Measurements from ENCODE around the gene IQCK. TPM values are rescaled to one million over a fixed set of nuclear protein-coding genes. Genes with fewer than 3 reads are reported as not detected.
"Not testable (repeated sequence)": the region's sequence is repeated elsewhere in the genome, so short reads cannot be mapped to it uniquely, and the experiment has no call there.

IQCK gene
- total and polyA plus RNA-seq, 5 experiments from 2014 or later: 1.7 to 3.1 (median 2.3) TPM

DNA sequence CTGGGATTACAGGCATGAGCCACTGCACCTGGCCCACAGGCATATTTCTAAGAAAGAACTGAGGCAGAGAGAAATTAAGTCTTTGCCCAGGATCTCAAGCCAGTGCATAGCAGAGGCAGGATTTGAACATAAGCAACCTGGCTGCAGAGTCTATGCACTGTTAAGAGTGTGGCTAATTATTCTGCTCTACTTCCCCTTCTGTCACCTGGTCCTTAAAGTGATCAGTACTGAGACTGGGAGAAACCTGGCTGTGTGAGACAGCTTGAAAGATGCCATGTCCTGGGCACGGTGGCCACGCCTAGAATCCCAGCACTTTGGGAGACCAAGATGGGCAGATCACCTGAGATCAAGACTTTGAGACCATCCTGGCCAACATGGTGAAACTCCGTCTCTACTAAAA is 58.1 kb downstream of the IQCK start:
- DNase-seq (no peak), ATAC-seq (no peak)
- peaks cover 0 to 5% (median under 1%) of the 10 kb centered on the region in 4 donors for H3K4me1 Mint-ChIP-seq

DNA sequence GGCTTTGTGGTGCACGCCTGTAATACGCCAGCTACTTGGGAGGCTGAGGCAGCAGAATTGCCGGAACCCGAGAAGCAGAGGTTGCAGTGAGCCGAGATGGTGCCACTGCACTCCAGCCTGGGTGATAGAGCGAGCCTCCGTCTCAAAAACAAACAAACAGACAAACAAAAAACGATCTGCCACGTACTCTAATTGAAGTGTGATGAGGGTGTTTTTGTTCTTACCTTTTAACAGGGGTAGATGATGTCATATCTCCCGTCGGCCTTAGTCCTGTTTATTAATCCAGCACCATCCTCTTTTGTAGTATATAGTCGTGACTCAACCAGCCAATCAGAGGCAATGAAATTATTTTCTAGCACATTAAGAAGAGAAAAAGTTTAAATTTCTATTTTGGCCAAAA is 58.5 kb downstream of the IQCK start:
- DNase-seq (no peak), ATAC-seq (no peak)
- no peaks in the 10 kb centered on the region for H3K27me3 Mint-ChIP-seq
- no peak overlapping the region for H3K4me3 Mint-ChIP-seq
- H3K4me1 Mint-ChIP-seq: peaks cover 0 to 5% (median under 1%) of the 10 kb centered on the region in 4 donors
- POLR2A ChIA-PET: no interaction called here
- H3K27ac Mint-ChIP-seq: no peak overlapping the region
- no peaks in the 10 kb centered on the region for H3K9me3 Mint-ChIP-seq
- H3K36me3 Mint-ChIP-seq: peaks cover 0 to 2% (median 0%) of the 10 kb centered on the region in 3 donors

More for the DNA sequence above, 58.1 kb downstream of the IQCK start:
- H3K27me3 Mint-ChIP-seq: no peaks in the 10 kb centered on the region
- H3K36me3 Mint-ChIP-seq: peaks cover 0 to 2% (median 0%) of the 10 kb centered on the region in 3 donors
- H3K27ac Mint-ChIP-seq: no peak overlapping the region
- no peaks in the 10 kb centered on the region for H3K9me3 Mint-ChIP-seq
- no peak overlapping the region for H3K4me3 Mint-ChIP-seq
- POLR2A ChIA-PET: no interaction called here

DNA sequence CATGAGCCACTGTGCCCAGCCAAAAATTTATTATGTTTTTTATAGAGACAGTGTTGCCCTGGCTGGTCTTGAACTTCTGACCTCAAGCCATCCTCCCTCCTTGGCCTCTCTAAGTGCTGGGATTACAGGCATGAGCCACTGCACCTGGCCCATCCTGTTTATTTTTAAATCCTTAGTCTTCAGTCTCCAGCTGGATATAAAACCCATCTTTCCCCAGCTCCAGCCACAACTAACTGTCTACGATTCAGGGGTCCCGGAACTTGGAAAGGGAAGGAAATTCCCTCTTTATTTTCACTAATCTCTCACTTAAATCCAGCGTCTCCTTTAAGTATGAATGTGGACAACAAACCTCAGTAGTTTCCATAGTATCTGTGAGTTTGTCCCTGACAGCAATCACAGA is 62.2 kb downstream of the IQCK start:
- Mint-ChIP-seq H3K4me3 (no peak overlapping the region), H3K36me3 (no peaks in the 10 kb centered on the region), H3K27me3 (peaks cover 0 to 2% (median 0%) of the 10 kb centered on the region in 5 donors), H3K27ac (no peak overlapping the region), H3K9me3 (no peaks in the 10 kb centered on the region), H3K4me1 (peaks cover 0 to 5% (median under 1%) of the 10 kb centered on the region in 4 donors)
- POLR2A ChIA-PET: no interaction called here
- ATAC-seq (no peak), DNase-seq (no peak)

DNA sequence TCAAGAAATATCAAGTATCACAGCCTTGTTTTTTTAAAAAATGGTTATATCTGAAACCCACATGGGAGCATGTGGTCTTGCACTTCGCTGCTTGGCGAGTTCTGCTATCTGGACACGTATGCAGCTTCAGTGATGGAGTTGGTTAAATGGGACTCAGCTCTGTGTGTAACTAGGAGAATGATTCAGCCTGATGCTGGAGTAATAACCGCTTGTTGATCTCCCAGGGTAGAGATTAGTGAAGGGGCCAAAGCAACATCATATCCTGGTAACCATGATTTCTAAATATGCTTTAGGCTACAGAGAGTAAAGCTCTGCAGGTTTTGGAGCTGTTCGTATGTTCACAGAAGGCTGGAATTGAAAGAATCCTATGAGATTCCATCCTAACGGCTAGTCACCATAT is 63.2 kb downstream of the IQCK start:
- no peaks in the 10 kb centered on the region for H3K9me3 Mint-ChIP-seq
- ATAC-seq (no peak), DNase-seq (no peak)
- POLR2A ChIA-PET: no interaction called here
- H3K4me3 Mint-ChIP-seq: no peak overlapping the region
- H3K4me1 Mint-ChIP-seq: peaks cover 0 to 5% (median under 1%) of the 10 kb centered on the region in 4 donors
- no peak overlapping the region for H3K27ac Mint-ChIP-seq
- H3K27me3 Mint-ChIP-seq: peaks cover 0 to 2% (median 0%) of the 10 kb centered on the region in 5 donors
- no peaks in the 10 kb centered on the region for H3K36me3 Mint-ChIP-seq

DNA sequence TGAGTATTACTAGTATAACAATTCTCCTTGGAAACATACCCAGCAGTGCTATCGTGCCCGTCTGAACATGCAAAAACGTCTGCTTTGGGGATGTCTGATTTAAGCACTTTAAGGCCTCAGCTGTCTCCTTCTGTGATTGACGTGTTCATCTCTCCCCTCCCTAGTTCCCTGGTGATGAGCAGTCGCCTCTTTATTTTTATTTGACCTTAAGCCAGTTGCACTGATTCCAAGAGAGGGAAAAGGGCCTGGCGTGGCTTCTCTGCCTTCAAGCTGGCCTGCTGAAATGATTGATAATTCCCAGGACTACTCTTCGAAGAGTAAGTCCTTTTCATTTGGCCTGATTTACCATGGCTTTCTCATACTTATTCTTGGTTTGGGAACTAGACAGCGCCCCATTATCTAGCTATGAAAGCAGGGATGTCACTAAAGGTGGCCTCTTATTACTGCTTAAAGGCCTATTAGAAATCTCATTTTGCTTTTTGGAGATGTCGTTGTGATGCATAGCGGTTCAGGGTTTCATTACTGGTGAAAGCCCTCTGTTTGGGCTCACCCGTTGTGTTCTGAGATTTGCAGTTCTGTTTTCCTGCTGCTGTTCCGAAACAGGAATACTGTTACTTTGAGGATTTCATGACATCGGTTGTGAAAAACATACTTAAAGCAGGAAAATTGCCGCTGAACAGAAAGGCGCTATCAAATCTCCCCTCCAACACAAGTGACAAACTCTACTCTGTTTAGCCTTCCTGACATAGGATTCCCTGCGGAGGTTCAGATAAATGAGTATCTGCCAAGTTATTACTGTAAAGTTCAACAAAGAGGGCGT is 65.5 kb downstream of the IQCK start:
- POLR2A ChIA-PET: no interaction called here
- Mint-ChIP-seq H3K4me3 (no peak overlapping the region), H3K36me3 (no peaks in the 10 kb centered on the region), H3K27ac (no peak overlapping the region), H3K4me1 (no peaks in the 10 kb centered on the region), H3K27me3 (peaks cover 0 to 2% (median 0%) of the 10 kb centered on the region in 5 donors), H3K9me3 (no peaks in the 10 kb centered on the region)
- ATAC-seq (no peak), DNase-seq (no peak)

DNA sequence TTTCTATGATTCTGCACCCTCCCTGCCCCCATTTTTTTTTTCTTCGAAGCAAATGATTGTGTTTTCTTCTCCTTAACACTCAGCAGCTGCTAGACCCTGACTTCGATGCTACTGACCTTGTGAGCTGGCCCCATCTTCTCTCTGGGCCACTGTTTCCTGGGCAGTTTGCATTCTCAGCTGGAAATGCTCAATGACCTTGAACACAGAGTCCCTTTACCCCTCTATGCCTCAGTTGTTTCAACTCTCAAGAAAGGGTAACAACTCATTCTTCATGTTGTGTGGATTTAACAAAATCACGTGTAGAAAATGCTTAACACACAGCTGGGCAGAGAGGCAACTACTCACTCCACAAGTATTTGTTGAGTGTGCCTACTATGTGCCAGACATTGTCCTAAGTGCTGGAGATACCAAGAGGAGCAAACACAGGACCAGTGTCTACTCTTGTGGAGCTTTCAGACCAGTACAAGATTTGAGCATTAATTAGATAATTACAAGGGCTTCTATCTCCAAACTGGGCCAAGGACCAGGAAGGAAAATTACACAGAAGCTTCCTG is 66.2 kb downstream of the IQCK start:
- no peaks in the 10 kb centered on the region for H3K9me3 Mint-ChIP-seq
- POLR2A ChIA-PET: no interaction called here
- no peak overlapping the region for H3K27ac Mint-ChIP-seq
- no peak for ATAC-seq
- H3K27me3 Mint-ChIP-seq: peaks cover 0 to 2% (median 0%) of the 10 kb centered on the region in 5 donors
- no peaks in the 10 kb centered on the region for H3K4me1 Mint-ChIP-seq
- H3K4me3 Mint-ChIP-seq: no peak overlapping the region
- no peak for DNase-seq
- no peaks in the 10 kb centered on the region for H3K36me3 Mint-ChIP-seq

DNA sequence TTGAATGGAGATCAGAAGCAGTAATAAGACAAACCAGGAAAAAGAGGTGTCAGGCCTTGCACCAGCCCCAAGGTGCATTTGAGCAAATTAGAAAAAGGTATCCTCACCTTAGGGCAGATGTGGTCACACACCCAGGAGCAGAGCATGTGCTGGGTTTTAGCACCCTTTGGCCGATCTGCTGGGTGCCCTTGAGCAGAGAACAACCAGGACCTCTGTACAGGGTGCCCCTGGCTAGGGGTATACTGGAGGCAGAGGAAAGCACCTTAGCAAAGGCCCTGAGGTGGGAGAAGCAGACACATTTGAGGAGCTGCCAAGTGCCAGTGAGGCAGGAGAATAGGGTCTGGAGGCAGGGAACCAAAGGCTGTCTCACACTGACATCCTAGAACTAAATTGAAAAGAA is 67.0 kb downstream of the IQCK start:
- no peak overlapping the region for H3K4me3 Mint-ChIP-seq
- H3K36me3 Mint-ChIP-seq: no peaks in the 10 kb centered on the region
- ATAC-seq: no peak
- peak overlapping the region in 1 of 10 donors; percentile 45 for H3K27ac Mint-ChIP-seq
- H3K9me3 Mint-ChIP-seq: no peaks in the 10 kb centered on the region
- H3K27me3 Mint-ChIP-seq: peaks cover 0 to 2% (median 0%) of the 10 kb centered on the region in 5 donors
- no peaks in the 10 kb centered on the region for H3K4me1 Mint-ChIP-seq
- POLR2A ChIA-PET: no interaction called here
- DNase-seq: no peak

DNA sequence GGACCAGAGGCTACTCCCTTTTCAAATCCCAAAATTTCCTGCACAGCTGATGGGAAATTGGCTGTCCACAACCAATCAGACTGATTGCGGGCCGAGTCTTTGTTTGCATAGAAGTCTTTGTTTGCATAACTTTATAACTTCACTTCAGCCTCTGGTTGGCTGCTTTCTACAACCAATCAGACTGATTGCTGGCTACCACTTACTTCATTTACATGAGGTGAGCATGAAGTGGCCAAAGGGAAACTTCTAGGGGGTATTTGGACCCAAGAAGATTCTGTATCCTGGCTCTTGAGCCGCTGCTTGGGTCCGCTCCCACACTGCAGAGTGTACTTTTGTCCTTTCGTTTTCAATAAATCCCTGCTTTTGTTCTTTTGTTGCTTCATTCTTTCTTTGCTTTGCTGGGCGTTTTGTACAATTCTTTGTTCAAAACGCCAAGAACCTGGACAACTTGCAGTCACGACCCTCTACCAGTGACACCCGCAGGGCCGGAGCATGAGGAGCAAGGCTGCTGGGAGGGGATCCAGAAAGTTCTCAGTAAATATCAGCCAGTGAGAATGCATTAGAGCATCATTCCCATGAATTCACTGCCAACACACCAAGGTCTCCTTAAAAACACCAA is 67.5 kb downstream of the IQCK start:
- Mint-ChIP-seq H3K27ac (peak overlapping the region in 1 of 10 donors; percentile 45), H3K4me1 (no peaks in the 10 kb centered on the region), H3K36me3 (no peaks in the 10 kb centered on the region), H3K4me3 (no peak overlapping the region), H3K27me3 (peaks cover 0 to 2% (median 0%) of the 10 kb centered on the region in 5 donors), H3K9me3 (no peaks in the 10 kb centered on the region)
- DNase-seq (no peak), ATAC-seq (no peak)
- POLR2A ChIA-PET: no interaction called here

DNA sequence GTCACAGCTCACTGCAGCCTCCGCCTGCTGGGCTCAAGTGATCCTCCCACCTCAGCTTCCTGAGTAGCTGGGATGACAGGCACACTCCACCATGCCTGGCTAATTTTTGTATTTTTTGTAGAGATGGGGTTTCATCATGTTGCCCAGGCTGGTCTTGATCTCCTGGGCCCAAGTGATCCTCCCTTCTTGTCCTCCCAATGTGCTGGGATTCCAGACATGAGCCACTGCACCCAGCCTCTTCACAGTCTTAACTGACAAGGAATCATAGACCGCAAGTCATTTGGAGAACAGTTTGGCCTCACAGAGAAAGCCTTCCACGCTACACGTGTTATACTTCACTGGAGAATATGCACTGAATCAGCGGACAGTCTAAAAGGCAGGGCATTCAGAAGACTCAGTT is 83.3 kb downstream of the IQCK start:
- H3K36me3 Mint-ChIP-seq, POLR2A ChIA-PET, H3K27me3 Mint-ChIP-seq, DNase-seq, H3K27ac Mint-ChIP-seq, H3K9me3 Mint-ChIP-seq, ATAC-seq, H3K4me3 Mint-ChIP-seq: not testable (repeated sequence)
- H3K4me1 Mint-ChIP-seq: peaks cover 5 to 16% (median 13%) of the 10 kb centered on the region in 4 donors

DNA sequence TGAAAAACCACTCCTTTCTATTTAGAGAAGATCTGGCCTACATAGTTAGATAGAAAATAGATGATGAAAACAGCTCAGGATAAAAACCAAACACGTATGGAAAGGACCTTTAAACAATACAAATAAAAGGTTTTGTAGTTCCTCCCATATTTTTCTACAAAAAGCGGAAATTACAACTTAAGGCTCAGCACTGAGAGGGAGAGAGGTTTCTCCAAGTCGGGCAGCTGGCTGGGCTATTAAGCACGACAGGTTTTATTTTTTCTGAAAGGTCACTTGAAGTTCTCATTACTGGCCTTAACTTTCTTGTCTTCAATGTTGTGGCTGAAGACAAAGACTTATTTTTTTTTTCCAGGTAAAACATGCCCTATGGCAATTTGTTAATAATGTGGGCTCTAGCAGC is 83.8 kb downstream of the IQCK start:
- ATAC-seq, H3K27me3 Mint-ChIP-seq, H3K36me3 Mint-ChIP-seq, H3K9me3 Mint-ChIP-seq, H3K27ac Mint-ChIP-seq, DNase-seq, H3K4me3 Mint-ChIP-seq, POLR2A ChIA-PET: not testable (repeated sequence)
- H3K4me1 Mint-ChIP-seq: peaks cover 5 to 16% (median 13%) of the 10 kb centered on the region in 4 donors

DNA sequence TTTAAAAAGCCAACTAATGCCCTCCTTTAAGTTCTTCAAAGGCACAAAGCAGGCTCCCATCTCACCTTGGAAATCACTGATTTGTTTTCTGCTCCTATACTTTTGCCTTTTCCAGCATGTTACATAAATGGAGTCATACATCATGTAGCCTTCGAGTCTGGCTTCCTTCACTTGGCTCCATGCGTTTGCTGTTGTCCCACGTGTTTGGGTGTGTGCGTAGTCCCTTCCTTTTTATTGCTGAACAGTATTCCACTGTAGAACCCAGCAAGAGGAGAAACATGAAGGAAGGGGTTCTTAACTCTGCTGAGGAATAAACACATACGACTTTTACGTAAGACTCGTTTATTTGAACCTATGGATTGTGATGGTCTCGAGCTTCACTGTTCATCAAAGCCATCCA is 84.5 kb downstream of the IQCK start:
- DNase-seq (no peak), ATAC-seq (no peak)
- Mint-ChIP-seq H3K36me3 (peaks cover 0 to 4% (median 0%) of the 10 kb centered on the region in 3 donors), H3K9me3 (peaks cover 0 to 12% (median 6%) of the 10 kb centered on the region in 9 donors), H3K27ac (peak overlapping the region in 1 of 10 donors; percentile 55), H3K4me1 (peaks cover 5 to 16% (median 13%) of the 10 kb centered on the region in 4 donors), H3K4me3 (no peak overlapping the region), H3K27me3 (no peaks in the 10 kb centered on the region)
- POLR2A ChIA-PET: no interaction called here

DNA sequence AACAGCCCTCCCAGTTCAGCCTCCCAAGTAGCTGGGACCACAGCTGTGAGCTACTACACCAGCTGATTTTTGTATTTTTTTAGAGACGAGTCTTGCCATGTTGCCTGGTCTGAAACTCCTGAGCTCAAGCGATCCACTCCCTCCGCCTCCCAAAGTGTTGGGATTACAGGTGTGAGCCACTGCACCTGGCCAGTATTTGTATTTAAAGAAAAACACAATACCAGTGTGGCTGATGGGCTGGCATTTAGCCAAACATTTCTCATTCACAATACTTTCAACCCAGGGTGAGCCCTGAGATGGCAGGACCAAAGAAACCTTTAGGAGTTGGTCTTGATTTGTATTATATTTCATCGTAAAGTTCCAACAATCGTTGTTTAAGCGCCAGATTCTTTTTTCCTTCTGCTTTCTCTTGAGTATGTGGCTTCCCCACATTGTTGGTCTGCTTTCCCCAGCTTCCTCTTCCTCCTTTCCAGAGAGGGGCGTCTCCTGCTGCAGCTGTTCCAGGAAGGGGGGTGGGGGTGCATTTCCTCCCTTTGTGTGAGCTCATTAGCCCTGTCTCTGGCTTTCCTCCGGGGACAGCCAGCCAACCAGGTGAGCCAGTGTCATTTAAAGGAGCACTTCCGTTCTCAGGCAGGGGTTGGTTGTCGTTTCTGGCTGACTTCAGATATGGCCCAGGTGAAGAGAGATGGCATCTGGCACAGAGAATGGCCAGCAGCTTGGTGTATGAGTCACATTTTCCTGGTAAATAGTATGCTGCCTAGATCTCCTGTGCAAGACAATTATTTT is 86.7 kb downstream of the IQCK start:
- peaks cover 0 to 4% (median 0%) of the 10 kb centered on the region in 3 donors for H3K36me3 Mint-ChIP-seq
- no peaks in the 10 kb centered on the region for H3K27me3 Mint-ChIP-seq
- H3K4me1 Mint-ChIP-seq: peaks cover 5 to 18% (median 13%) of the 10 kb centered on the region in 4 donors
- H3K27ac Mint-ChIP-seq: peak overlapping the region; percentile 56 to 89 (median 84)
- peak; percentile 68 to 82 for ATAC-seq
- peaks cover 0 to 12% (median 6%) of the 10 kb centered on the region in 9 donors for H3K9me3 Mint-ChIP-seq
- peak in 6 of 10 donors; percentile 4 to 68 (median 20) for DNase-seq
- POLR2A ChIA-PET: no interaction called here
- H3K4me3 Mint-ChIP-seq: peak overlapping the region; percentile 73 to 86 (median 80)

Measured in naive thymus-derived CD8-positive, alpha-beta T cell (primary cell).